Inflammatory macrophage treated with lipopolysaccharide for 1 hour (primary cell): ENCODE data around the gene PNMA8A.
A peak's percentile ranks its signal among the peaks of the same experiment; 100 is the strongest.
"Not testable (repeated sequence)": the region's sequence is repeated elsewhere in the genome, so short reads cannot be mapped to it uniquely, and the experiment has no call there.

Source experiments
- DNase-seq, 2 donors: peaks; one replicate each; pipeline ENCODE4 v3.0.0-alpha.2; 2020 to 2022

Gene PNMA8A, protein sequence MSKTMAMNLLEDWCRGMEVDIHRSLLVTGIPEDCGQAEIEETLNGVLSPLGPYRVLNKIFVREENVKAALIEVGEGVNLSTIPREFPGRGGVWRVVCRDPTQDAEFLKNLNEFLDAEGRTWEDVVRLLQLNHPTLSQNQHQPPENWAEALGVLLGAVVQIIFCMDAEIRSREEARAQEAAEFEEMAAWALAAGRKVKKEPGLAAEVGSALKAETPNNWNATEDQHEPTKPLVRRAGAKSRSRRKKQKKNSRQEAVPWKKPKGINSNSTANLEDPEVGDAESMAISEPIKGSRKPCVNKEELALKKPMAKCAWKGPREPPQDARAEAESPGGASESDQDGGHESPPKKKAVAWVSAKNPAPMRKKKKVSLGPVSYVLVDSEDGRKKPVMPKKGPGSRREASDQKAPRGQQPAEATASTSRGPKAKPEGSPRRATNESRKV

DNA sequence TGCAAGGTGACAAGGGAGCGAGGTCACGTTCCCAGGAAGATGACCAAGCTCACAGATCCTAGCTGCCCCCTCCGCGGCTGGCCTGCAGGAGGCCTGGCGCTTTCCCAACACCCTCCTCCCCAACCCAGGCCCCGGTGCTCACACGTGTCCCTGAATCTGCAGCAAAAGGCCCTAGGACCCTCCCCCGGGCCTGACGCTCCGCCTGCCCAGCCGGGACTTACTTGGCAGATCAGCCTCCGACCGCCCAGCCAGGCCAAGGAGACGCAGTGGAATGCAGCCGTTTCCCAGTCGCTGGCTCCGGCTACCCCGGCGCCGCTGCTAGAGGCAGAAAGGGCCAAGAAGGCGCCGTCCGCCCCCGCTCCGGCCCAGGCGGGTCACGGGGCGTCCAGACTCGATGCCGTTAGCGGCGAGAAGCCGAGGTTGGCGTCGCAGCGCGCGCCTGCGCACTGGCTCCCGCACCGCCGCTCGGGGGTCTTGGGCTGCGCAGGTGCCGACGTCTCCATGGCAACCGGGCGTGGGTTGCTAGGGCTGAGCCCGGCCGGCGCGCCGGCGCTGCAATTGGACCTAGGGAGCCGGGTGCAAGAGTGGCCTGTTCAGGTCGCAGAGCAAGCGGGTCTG, at the start of gene PNMA8A:
PNMA8A (minus strand) TSS at position 448 of the 618 bp plus-strand sequence. CDS start 528 bp downstream, outside the sequence.
- DNase-seq = no peak

DNA sequence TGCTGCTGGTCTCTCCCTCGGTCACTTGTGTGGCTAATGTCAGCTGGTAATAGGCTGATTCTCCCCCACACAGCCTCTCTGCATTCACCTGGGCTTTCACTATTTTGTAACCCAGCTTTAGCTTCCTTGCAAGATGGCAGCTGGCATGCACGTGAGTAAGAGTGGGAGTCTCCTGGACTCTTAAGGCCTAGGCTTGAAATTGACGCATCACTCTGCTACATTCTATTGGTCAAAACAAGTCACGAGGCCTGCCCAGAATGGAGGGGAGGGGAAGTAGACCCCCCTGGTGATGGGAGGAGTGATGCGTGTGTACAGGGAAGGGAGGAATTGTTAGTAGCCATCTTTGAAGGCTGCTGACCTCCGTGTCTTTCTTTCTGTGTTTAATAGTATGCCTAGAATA, 49.3 kb upstream of the PNMA8A start:
- DNase-seq = no peak

DNA sequence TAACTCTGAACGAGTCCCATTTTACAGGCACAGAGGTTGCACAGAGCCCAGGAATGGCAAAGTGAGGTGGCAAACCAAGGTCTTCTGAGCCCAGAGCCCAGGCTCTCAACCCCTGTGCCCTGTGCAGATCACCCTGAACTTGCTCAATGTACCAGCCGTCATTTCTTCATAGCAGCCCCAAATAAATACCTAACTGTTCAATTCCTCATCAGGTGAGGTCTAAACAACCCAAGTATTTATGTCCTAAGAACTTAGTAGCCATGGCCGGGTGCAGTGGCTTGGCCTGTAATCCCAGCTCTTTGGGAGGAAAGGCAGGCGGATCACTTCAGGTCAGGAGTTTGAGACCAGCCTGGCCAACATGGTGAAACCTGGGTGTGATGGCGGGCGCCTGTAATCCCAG, 46.1 kb upstream of the PNMA8A start:
- no peak for DNase-seq

DNA sequence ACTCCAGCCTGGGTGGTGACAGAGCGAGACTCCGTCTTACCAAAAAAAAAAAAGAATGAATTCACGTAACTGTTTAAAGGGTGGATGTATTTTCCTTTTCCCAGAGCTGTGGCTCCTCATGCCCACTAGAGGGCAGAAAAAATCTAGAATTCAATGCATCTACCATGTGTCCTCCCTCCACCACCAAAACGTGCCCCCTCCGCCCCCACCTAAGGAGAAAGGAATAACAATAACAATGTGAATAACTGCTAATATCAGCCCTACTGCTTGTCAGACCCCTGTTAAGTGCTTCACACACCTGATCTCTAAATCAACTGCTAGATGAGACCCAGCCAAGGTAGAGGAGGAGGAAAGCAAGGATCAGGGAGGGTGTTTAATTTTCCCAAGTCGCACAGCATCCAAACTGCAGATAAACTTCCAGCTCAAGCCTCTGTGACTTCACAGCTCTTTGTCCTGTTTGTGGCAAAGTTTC, 44.6 kb upstream of the PNMA8A start:
- DNase-seq = peak; percentile 43 to 68

DNA sequence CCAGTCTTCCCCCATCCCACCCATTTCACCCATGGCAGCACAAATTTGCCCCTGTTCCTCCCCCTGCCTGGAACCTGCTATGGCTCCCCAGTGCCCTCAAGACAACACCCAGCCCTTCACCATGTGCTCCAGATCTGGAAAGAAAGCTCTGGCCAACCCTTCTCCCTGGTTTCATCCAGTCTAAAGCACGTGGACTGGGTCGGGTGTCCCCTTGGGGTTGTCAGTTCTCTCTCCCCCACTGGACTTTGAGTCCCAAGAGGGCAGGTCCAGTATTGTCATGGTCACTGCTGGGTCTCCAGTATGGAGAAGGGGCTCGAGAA, 43.9 kb upstream of the PNMA8A start:
- no peak for DNase-seq

DNA sequence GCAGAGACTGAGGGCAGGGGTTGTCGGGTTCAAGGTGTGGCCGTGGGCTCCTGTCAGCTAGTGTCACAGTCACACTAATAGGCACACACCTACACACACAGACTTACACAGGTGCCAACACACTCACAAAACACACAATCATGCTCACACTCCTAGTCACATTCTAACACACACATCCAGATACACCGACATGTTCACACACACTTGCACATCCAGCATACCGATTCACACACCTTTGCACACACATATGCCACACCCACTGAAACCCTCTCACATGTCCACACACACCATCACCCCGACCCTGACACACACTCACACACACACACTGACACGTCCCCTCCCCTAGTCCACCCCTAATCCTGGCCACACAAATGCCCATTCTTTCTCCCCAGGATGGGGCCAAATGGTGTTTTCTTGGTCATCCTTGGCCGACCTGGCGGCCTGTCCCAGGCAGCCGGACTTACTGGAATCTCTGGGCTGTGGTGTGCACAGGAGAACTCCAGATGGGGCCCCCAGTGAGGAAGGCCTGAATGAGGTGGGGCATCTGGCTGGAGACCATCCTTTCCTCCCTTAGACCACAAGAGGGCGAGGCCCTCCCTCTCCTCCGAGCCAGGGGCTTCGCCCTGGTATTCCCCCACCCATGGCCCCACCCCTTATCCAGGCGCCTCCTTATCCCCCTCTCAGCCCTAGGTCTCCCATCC, 43.4 kb upstream of the PNMA8A start:
- no peak for DNase-seq

DNA sequence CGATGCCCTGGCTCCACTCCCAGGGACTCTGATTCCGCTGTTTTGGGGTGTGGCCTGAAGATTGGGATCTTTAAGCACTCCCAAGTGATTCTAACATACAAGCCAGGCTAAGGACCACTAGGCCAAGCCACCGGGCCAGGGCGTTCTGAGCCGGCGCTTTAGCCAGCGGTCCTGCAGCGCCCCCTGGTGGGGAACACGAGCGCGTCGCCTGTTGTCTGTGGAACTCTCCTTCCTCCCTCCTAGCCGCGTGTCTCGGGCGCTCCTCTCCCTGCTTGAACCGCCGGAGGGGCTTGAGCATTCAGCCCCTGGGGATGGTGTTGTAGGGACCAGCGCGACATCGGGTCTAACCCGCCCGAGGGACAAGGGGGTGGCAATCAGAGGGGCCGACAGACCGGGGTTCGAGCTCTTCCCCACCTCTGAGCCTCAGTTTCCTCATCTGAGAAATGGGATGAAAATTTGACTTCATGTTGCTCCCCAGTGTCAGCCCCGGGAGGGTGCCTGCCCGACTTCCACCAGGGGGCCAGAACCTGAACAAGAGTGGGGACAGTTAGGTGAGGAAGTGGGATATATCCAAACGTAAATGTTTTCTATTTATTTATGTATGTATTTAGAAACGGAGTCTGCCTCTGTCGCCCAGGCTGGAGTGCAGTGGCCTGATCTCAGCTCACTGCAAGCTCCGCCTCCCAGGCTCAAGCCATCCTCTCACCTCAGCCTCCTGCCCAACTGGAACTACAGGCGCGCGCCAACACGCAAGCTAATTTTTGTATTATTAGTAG, 42.3 kb upstream of the PNMA8A start:
- peak; percentile 52 to 91 for DNase-seq

DNA sequence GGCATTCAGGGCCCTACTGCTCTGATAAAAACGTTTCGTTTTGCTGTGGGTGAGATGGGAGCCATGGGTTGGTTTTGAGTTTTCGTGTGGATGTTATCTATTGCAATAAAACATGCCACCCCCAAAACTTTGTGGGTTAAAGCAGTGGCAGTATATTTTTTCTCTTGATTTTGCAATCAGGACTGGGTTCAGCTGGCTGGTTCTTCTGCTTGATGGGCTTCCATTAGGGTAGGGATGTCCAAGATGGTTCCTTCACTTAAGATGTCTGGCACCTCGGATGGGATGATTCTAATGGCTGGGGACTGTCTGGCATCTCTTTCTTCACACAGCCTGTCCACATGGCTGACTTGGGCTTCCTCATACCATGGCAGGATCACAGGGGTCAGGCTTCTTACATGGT, 39.9 kb upstream of the PNMA8A start:
- no peak for DNase-seq

DNA sequence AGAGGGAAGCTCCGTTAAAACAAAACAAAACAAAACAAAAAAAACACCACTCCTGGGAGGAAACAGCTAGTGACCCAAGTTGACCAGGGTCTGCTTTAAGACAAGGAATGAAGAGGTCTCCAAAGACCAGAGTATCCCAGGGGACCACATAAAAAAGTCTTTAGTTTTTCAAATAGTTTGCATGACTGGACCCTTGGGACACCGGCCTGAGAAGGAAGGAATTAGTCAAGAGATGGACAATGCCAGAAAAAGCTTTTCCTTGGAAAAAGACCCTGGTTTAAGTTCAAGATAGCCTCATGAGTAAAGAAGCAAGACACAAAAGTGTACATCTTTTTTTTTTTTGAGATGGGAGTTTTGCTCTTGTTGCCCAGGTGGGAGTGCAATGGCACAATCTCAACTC, 36.8 kb upstream of the PNMA8A start:
- DNase-seq = no peak

DNA sequence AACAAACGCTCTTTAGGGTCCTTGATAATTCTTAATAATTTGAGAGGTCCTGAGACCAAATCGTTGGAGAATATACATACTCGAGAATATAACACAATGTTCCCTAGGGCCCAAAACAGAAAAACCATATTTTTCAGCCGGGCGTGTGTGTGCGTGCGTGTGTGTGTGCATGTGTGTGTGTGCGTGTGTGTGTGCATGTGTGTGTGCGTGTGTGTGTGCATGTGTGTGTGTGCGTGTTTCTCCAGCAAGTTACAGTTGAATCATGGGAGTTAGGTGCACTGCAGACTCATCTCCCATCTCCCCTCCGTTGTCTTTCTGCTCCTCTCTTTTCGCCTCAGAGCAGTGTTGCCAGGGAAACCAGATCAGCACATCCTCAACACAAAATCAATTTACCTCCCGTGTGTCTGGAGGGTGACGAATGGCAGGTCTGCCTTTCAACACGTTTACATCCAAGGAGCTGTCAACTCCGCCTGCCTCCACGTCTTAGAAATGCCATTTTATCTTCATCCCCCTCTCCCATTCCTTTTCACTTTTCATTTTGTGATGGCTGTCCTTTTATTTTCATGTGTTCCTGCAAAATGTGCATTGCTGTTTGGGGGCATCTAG, 32.6 kb upstream of the PNMA8A start:
- DNase-seq = no peak

DNA sequence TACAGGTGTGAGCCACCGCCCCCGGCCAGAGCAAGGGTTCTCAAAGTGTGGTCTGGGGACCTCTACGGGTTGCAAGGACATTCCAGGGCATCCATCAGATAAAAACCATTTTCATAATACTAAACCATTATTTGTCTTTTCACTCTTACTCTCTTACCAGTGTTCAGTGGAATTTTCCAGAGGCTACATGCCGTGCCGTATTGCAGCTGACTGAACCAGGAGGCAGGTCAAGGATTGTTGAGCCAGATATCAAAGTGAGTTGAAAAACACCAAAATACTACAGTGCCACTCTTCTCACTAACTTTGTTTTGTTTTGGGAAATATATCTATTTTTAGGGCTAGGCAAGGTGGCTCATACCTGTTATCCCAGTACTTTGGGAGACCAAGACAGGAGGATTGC, 31.5 kb upstream of the PNMA8A start:
- no peak for DNase-seq

DNA sequence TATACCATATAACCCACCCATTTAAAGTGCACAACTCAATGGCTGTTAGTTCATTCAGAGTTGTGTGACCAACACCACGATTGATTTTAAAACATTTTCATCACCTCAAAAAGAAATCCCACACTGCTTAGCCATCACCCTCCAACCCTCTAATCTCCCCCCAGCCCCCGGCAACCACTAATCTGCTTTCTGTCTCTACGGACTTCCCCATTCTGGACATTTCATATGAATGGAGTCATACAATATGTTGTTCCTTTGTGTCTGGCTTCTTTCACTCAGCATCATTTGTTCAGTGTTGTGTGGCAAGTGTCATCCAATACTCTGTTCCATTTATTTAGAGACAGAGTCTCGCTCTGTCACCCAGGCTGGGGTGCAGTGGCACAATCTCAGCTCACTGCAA, 28.3 kb upstream of the PNMA8A start:
- DNase-seq = no peak

DNA sequence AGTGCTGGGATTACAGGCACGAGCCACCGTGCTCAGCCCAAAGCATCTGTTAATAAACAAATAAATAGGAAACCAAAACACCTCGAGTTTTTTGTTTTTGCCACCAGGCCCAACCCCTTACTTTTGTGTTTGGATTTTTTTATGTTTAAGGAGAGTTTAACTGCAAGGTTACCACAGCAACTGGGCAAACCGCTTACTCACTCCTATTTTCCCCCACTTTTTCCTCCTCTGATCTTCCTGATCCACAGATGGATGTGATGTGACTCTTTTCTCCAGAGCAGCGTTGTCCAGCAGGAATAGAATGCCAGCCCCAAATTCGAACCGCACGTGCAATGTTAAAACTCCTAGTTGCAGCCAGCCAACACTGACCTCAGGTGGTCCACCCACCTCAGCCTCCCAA, 26.4 kb upstream of the PNMA8A start:
- DNase-seq = no peak

DNA sequence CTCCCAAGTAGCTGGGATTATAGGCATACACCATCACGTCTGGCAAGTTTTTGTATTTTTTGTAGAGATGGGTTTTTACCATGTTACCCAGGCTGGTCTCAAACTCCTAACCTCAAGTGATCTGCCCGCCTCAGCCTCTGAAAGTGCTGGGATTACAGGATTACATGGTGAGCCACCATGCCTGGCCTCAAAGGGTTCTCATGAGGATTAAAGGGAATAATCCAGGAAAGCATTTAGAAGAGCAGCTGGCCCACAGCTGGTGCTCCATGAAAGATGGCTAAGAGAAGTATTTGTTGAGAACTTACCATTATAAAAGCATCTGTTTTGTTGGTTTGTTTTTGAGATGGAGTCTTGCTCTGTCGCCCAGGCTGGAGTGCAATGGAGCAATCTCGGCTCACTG, 25.5 kb upstream of the PNMA8A start:
- DNase-seq = not testable (repeated sequence)

DNA sequence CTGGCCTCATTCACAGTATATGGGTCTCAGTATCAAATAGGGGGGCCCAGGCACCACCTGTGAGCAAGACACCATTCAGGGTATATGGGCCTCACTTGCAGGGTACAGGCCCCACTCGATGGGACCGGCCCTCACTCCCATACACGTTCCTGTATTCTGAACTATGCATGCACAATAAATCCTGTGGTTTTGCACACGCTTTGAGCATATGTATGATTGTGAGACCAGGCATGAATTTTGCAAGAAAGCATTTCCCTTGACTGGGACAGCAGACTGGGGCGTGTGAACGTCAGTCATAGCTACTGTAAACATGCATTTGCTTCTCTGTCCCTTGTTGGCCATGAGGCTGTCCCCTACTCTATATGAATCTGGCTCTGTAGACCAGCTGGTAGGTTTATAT, 24.9 kb upstream of the PNMA8A start:
- DNase-seq = no peak

DNA sequence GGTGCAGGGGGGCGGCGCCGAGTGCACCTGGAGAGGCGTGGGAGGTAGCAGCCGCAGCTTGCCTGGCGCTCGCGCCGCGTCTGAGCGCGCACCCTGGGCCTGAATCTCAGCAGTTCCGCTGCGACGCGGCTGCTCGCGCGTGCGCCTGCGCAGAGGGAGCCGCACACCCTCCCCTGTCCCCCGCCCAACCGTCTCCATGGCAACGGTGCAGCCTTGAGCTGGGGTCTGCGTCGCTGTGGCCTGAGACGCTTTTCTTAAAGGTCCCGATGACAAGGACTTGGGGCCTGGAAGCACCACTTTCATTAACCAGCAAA, 24.4 kb upstream of the PNMA8A start, which contains the start of gene PNMA8B:
PNMA8B (minus strand) TSS at position 82 of the 314 bp plus-strand sequence. CDS start 402 bp downstream, outside the sequence.
- DNase-seq = no peak

DNA sequence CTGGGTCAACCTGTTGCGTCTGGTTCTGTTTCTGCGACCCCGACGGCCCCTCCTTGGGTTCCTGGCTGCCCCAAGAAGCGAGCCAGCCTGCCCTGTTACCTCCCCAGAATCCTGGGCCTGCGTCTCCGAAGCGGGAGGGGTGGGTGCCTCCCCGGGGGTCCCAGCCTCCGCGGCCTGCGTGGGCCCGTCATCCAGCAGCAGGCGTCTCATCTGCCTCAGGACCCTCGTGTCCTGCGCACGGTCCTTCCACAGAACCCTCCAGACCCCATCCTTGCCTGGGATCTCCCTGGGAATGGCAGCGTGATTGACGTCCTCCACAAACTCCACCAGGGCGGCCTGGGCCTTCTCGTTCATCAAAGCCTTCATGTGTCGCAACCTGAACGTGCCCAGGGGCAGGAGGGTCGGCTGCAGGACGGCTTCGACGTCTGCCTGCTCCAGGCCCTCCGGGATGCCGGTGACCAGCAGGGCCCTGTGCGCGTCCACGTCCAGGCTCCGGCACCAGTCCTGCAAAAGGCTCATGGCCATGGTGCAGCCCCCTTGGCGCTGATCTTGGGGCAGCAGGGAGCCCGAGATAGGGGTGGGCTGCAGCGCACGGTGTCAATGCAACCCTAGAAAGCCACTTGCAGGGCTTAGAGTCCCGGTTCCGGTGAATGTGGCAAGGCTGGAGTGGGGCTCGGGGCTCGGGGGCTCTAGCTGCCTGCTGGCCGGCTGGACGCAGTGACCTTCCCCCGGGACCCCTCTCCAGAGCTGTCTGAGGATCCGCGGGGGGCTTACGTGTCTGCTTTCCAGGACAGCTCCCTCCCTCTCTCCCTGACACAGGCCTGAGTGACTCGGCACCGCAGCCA, 23.8 kb upstream of the PNMA8A start:
- DNase-seq = no peak

DNA sequence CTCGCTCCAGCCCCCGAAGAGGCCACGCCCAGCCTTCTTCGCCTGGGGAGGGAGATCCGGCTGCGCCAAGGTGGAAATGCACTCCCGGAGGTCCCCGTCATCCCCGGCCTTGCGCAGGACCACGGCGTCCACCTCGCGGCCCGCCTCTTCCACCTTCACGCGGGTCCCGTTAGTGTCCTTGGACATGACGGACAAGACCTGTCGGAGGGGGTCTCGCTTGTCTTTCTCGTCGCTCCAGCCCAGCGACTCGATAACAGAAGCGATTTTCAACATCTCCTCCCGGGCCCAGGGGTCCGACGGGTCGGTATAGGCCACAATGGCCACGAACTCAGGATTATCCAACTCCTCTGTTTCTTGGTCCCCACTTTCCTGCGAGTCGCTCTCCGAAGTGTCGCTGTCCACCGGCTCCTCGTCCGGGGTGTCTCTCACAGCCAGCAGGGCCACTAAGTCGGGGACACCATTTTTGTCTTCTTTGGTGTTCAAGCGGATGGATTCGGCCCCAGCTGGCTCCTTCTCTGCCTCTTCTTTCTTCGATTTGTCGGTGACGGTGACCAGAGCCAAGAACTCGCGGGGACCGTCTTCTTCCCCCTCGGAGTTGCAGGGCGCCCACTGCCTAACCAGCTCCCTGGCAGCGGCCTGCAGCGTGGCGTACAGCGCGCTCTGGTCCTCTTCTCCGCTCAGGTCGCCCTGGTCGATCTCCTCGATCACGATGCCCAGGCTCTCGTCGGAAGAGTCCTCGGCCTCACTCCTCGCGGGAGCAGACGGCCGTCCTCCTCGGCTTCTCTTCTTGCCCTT, 23.0 kb upstream of the PNMA8A start:
- DNase-seq = no peak

DNA sequence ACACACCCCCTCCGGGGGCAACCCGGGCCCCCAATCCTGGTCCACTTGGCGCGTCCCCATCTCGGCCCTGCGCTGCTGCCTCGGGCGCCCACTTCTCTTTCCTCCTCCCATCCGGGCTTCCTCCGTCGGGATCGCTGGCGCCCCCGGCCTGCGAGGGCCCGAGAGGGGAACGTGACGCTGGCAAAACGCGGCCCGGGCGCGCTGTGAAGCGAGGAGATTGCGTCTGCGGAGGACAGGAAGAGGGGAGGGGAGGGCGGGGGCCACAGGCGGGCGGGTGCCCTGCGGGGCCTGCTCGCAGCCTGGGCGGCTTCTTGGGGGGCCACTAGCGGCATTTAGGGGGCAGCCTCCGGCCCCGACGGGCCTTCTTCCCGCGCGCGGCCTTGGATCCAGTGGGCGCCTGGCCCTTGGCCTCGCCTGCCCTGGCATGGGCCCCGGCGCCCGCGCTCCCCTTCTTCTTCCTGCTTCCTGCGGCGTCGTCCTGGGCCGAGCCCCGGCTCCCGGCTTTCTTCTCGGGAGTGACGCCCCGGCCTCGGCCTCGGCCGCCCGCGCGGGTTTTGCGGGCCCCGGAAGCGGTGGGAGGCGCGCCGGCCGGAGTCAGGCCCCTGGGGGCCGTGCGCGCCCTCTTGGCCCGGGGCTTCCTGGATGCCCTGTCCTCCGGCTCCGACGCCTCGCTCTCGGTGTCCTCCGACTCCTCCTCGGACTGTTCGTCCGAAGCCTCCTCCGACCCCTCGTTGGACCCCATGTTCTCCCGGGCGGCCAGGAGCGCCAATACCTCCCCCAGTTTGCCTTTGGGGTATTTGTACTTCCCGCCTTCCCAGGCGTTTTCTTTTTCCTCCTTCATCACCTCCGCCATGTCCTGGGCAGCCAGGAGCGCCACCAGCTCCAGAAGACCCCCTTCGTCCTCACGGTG, 22.1 kb upstream of the PNMA8A start:
- DNase-seq = no peak

DNA sequence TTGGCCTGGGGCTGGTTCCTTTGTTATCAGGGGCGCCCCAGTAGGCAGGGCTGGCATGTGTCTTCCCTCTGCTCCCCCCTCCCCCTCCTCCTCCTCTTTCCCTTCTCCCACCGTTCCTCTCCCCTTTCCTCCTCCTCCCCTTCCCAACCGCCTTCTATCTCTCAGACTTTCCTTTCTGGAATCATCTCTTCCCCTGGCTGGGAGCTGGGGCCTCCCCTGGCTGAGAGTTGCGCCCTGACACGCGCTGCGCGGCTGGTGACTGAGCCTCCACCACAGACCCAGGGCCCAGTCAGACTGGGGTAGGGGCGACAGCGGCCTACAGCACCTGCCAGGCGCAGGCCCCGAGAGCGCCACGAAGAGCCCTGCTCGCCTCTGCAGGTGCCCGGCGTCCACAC, 21.5 kb upstream of the PNMA8A start:
- no peak for DNase-seq
